Measurements from ENCODE around the gene TAF15.

TAF15 gene

DNA sequence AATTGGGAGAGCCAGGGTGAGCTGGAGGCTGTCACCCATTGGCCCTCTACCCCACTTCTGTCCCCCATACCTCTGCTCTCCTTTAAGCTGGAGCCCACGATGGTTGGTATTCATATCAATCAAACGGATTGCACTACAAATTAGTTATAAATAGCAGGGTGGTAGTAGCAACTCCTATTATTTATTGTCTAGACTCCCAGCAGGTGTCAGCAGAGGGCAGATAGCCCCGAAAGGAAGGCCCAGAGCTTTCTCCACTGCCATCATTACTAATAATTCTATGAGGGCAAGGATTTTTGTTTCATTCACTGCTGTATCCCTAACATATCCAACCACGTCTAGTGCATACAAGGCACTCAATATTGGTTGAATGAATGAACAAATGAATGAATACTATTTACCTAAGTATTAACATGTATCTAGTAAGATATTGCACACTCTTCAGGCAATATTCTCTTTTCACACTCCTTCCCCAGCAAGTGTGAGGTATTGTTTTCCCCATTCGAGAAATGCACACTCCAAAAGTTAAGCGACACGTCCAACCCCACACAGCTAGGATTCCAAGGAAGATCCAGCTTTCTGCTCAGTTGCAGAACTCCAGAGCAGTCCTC is 42.3 kb upstream of the TAF15 start:
- H3K27ac ChIP-seq: no peak overlapping the region
- H3K9me3 ChIP-seq: no peaks in the 10 kb centered on the region
- H3K4me2 ChIP-seq: no peak overlapping the region
- H3K4me1 ChIP-seq: peaks cover 32% of the 10 kb centered on the region
- H4K20me1 ChIP-seq: no peaks in the 10 kb centered on the region
- H3K27me3 ChIP-seq: no peaks in the 10 kb centered on the region
- no peaks in the 10 kb centered on the region for H3K36me3 ChIP-seq
- TF ChIP-seq Cebpa-rat (IDR thresholded peaks at IDR 0.05): no peak
- H3K4me3 ChIP-seq: no peak overlapping the region
- no peak overlapping the region for H3K9ac ChIP-seq

DNA sequence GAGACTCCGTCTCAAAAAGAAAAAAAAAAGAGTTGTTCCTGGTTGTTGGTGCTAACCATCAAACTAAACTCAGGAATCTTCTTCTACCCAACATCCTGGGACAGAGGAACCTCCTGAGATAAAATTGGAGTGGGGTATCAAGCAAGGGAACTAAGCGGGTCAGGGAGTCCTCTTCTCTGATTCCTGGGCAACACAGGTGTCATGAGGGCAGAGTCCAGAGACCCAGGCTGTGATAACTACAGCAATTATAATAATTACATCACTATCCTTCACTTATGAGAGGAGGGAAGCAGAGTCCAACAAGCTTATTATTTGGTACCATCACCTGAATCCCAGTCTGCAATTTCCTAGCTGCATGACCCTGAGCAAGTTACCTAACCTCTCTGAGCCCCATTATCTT is 40.5 kb upstream of the TAF15 start:
- no peak overlapping the region for H3K9ac ChIP-seq
- TF ChIP-seq Cebpa-rat (IDR thresholded peaks at IDR 0.05): no peak
- no peaks in the 10 kb centered on the region for H3K27me3 ChIP-seq

DNA sequence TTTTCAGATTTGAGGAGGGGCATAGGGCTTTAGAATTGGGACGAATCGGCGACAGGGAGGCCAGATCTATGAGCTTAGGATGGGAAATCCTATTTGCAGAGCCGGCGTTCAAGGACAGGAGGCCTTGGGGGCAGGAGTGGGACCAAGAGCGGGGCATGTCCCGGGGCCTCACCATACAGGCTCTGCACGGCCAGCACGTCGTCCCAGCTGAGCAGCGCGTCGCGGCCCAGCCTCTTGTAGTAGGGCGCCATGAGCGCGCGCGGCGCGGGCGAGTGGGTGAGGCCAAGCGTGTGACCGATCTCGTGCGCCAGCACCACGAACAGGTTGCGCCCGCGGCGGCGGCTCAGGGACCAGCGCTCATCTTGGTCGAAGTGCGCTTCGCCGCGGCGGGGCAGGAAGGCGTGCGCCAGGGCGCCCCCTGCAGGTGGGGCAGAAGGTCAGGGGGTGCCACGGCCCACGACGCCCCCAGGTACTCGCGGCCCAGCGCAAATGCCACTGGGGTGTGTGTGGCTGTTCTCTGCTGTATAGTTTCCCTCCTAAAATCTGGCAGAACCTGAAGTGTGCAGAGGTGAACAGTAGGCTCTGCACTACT is 39.3 kb upstream of the TAF15 start:
- no peak for TF ChIP-seq Cebpa-rat (IDR thresholded peaks at IDR 0.05)
- H3K36me3 ChIP-seq: no peaks in the 10 kb centered on the region
- no peak overlapping the region for H3K4me2 ChIP-seq
- peaks cover 53% of the 10 kb centered on the region for H3K4me1 ChIP-seq
- no peak overlapping the region for H3K9ac ChIP-seq
- no peak overlapping the region for H3K4me3 ChIP-seq
- no peaks in the 10 kb centered on the region for H4K20me1 ChIP-seq
- H3K27me3 ChIP-seq: no peaks in the 10 kb centered on the region
- H3K27ac ChIP-seq: no peak overlapping the region
- H3K9me3 ChIP-seq: no peaks in the 10 kb centered on the region

More for the DNA sequence above, 40.5 kb upstream of the TAF15 start:
- H3K4me3 ChIP-seq: no peak overlapping the region
- H3K4me2 ChIP-seq: no peak overlapping the region
- peaks cover 47% of the 10 kb centered on the region for H3K4me1 ChIP-seq
- no peak overlapping the region for H3K27ac ChIP-seq
- no peaks in the 10 kb centered on the region for H3K9me3 ChIP-seq
- H4K20me1 ChIP-seq: no peaks in the 10 kb centered on the region
- no peaks in the 10 kb centered on the region for H3K36me3 ChIP-seq

DNA sequence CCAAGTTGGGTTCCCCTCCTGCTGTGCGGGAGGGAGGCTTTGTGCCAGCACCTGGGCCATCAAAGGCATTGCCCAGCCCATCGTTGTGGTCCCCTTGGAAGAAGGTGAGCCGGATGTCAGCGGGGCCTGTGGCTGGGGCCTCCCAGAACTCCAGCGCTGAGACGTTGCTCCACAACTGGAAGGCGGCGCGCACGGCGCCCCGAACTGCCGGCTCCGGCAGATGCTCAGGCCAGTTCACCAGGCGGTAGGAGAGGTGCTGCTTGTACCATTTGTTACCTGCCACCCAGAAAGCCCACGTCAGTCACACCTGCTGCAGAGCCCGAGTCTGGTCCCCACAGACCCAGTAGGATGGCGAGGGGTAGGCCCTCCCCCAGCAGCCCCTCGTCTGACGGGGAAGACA is 36.2 kb upstream of the TAF15 start:
- H3K4me2 ChIP-seq: peak overlapping the region; percentile 85
- TF ChIP-seq Cebpa-rat (IDR thresholded peaks at IDR 0.05): no peak
- H3K4me3 ChIP-seq: peak overlapping the region; percentile 32; the same call in 1 of the 2 replicates
- H3K27me3 ChIP-seq: no peaks in the 10 kb centered on the region
- no peaks in the 10 kb centered on the region for H3K9me3 ChIP-seq
- H3K36me3 ChIP-seq: no peaks in the 10 kb centered on the region
- peak overlapping the region; percentile 71 for H3K9ac ChIP-seq
- H3K4me1 ChIP-seq: peaks cover 43% of the 10 kb centered on the region
- no peaks in the 10 kb centered on the region for H4K20me1 ChIP-seq
- peak overlapping the region; percentile 86 for H3K27ac ChIP-seq

DNA sequence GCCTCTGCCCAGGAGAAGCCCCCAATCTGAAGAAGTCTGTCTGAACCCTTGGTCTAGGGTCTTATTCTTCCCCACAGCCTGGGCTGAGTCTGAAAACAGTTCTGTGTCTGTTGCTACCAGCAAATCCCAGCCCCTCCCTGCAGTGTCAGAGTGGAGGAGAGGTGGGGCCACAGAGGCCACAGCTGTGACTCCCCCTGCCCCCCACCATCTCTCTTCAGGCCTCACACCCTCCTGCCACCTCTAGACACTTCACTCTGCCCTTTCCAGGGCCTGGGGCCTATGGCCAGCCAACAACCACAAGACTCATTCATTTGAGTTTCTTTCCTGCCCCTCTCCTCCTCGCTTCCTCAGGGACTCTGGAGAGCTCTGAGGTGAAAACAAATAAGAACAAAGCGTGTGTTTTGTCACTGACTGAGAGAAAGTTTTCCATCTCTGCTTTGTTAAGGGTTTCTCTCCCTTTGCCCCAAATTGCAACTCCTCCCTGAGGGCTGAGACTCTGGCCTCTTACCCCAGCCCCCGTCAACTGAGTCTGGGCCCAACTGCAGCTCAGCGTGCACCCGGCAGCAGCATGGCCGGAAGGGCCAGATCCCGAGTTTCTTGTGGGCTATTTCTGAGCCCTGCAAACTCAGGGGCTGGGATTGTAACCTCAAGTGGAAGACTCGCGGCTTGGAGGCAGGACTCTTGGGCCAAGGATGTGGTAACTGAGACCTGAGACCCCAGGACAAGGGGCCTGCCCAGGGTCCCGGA is 35.4 kb upstream of the TAF15 start:
- Histone ChIP-seq H3K4me2 (peak overlapping the region; percentile 85), H3K4me3 (peak overlapping the region; percentile 32; the same call in 1 of the 2 replicates), H4K20me1 (no peaks in the 10 kb centered on the region), H3K4me1 (peaks cover 43% of the 10 kb centered on the region), H3K27ac (peak overlapping the region; percentile 86), H3K9ac (peak overlapping the region; percentile 71), H3K27me3 (no peaks in the 10 kb centered on the region), H3K36me3 (no peaks in the 10 kb centered on the region), H3K9me3 (no peaks in the 10 kb centered on the region)
- TF ChIP-seq Cebpa-rat (IDR thresholded peaks at IDR 0.05): no peak

DNA sequence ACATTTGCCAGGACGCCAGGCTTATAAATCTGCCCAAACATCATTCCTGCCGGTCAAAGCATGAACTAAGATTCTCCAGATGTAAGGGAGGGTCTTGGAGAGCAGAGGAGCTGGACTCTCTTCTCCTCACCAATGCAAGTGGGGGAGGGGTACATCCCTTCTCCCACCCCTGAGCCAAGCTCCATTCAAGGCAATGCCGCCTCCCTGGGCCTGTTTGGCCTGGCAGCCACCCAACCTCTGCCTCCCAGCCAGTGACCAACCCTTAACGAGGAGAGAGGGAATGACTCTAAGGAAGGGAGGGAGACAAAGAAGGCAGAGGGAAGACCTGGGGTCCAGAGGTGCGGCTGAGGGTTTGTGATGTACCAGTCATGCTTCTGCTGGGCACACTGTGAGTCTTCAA is 34.8 kb upstream of the TAF15 start:
- H3K4me2 ChIP-seq: peak overlapping the region; percentile 85
- peak overlapping the region; percentile 71 for H3K9ac ChIP-seq
- H3K36me3 ChIP-seq: no peaks in the 10 kb centered on the region
- peak overlapping the region; percentile 86 for H3K27ac ChIP-seq
- 0 out of 2 replicates have a peak overlapping the region, but pooled peaks have one; percentile 15 for H3K4me3 ChIP-seq
- H4K20me1 ChIP-seq: no peaks in the 10 kb centered on the region
- TF ChIP-seq Cebpa-rat (IDR thresholded peaks at IDR 0.05): no peak
- H3K4me1 ChIP-seq: peaks cover 43% of the 10 kb centered on the region
- no peaks in the 10 kb centered on the region for H3K9me3 ChIP-seq
- no peaks in the 10 kb centered on the region for H3K27me3 ChIP-seq

DNA sequence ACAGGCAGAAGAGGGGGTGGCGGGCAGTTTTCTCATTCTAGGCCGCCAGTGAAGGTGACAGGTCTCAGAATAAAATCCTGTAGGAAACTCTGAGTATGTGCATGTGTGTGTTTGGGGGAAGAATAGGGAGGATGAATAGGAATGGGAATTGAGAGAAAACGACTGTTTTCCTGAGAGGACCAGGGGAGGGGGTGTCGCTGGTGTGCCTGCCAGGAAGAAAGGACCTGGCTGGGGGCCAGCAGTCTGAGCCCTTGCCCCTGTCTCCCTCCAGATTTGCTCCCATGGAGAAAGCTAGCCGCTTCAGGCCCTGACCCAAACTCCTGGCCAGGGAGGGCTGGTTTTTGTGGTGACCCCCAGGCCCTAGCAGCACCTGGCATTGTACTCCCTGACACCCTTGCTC is 34.2 kb upstream of the TAF15 start:
- no peak for TF ChIP-seq Cebpa-rat (IDR thresholded peaks at IDR 0.05)
- peak overlapping the region; percentile 85 for H3K4me2 ChIP-seq
- no peak overlapping the region for H3K4me3 ChIP-seq
- H3K27me3 ChIP-seq: no peaks in the 10 kb centered on the region
- H3K9ac ChIP-seq: no peak overlapping the region
- no peaks in the 10 kb centered on the region for H3K9me3 ChIP-seq
- peak overlapping the region; percentile 86; the same call in 1 of the 2 replicates for H3K27ac ChIP-seq
- no peaks in the 10 kb centered on the region for H3K36me3 ChIP-seq
- H4K20me1 ChIP-seq: no peaks in the 10 kb centered on the region
- H3K4me1 ChIP-seq: peaks cover 43% of the 10 kb centered on the region

DNA sequence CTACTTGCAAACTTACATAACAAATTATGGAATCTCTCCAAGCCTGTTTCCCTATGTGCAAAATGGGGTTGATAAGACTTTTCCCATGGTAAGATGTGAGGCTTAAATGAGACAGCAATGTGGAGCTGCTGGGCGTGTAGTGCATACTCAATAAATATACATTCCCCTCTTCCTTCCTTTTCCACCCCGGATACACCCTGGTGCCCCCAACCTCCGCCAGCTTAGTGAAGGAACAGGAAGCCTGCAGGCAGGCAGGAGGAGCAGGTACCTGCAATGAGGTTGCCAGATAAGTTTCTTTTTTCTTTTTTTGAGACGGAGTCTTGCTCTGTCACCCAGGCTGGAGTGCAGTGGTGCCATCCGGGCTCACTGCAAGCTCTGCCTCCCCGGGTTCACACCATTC is 33.7 kb upstream of the TAF15 start:
- no peak overlapping the region; the same call in 1 of the 2 replicates for H3K27ac ChIP-seq
- H3K9me3 ChIP-seq: no peaks in the 10 kb centered on the region
- H3K36me3 ChIP-seq: no peaks in the 10 kb centered on the region
- H3K4me1 ChIP-seq: peaks cover 43% of the 10 kb centered on the region
- no peak overlapping the region for H3K9ac ChIP-seq
- no peak for TF ChIP-seq Cebpa-rat (IDR thresholded peaks at IDR 0.05)
- H3K27me3 ChIP-seq: no peaks in the 10 kb centered on the region
- no peak overlapping the region for H3K4me3 ChIP-seq
- H3K4me2 ChIP-seq: peak overlapping the region; percentile 85
- H4K20me1 ChIP-seq: no peaks in the 10 kb centered on the region

DNA sequence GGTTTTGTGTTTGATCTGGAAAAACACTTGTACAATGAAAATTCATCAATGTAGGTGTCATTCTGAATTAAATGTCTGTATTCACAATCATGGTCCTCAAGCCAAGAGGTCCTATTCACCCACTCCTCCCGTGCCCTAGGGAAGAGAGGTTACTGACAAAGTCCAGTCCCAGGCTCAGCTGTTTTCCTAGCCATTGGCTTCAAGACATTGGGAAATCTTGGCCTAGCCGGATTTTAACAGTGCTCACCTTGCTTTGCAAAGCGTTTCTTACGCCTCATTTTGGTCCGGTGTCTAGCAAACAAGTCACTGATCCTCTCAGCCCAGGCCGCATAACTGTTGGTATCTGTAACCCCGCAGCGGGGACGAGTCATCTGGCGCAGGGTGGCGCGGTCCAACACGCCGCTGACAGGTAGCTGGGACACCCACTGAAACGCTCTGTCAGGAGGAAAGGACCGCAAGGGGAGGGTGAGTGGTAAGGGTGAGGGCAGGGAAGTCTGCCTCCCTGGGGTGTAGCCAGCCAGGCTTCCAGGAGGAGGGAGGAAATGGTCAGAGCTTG is 30.6 kb upstream of the TAF15 start:
- H4K20me1 ChIP-seq: no peaks in the 10 kb centered on the region
- peaks cover 21% of the 10 kb centered on the region for H3K4me1 ChIP-seq
- no peaks in the 10 kb centered on the region for H3K36me3 ChIP-seq
- TF ChIP-seq Cebpa-rat (IDR thresholded peaks at IDR 0.05): no peak
- H3K4me3 ChIP-seq: no peak overlapping the region
- H3K27ac ChIP-seq: no peak overlapping the region
- H3K4me2 ChIP-seq: no peak overlapping the region
- no peaks in the 10 kb centered on the region for H3K9me3 ChIP-seq
- H3K27me3 ChIP-seq: no peaks in the 10 kb centered on the region
- H3K9ac ChIP-seq: no peak overlapping the region

DNA sequence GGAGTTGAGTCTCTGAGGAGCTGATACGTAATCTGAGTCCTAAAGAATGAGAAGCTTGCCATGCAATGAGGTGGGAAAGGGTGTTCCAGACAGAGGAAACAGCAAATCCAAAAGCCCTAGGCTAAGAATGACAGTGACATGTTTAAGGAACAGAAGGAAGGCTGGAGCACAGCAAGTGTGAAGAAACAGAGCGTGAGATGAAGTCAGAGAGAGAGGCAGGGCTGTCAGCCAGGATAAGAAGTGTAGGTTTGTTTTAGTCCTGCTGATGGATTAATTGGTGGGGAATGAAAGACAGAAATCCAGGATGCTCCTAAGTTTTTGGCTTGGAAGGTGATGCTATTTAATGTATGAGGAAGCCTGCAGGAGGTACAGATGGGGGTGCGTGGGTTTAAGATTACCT is 28.3 kb upstream of the TAF15 start:
- Histone ChIP-seq H3K36me3 (no peaks in the 10 kb centered on the region), H3K27ac (no peak overlapping the region), H3K4me3 (no peak overlapping the region), H4K20me1 (no peaks in the 10 kb centered on the region), H3K9me3 (no peaks in the 10 kb centered on the region), H3K9ac (no peak overlapping the region), H3K4me2 (no peak overlapping the region), H3K27me3 (no peaks in the 10 kb centered on the region), H3K4me1 (no peaks in the 10 kb centered on the region)
- TF ChIP-seq Cebpa-rat (IDR thresholded peaks at IDR 0.05): no peak
